SK-N-MC (cell line): ENCODE measurements around the gene FUBP3.

Source experiments
- EZH2 ChIP-seq: fragments of 200-600 bp; sonication (generic); IDR thresholded peaks from one replicate; pipeline ENCODE4 v1.6.1; 2017; ENCODE audit warnings: antibody characterized with exemption
- FOXP2 ChIP-seq: optimal IDR thresholded peaks from 2 replicates; pipeline ENCODE3; 2011; ENCODE audit warnings: mild to moderate bottlenecking, moderate library complexity; ENCODE audit not compliant: insufficient read depth; ENCODE audit errors: extremely low read length, control extremely low read depth
- POLR2AphosphoS5 ChIP-seq: IDR thresholded peaks from 2 replicates; pipeline ENCODE4 v1.6.1; 2012; ENCODE audit warnings: mild to moderate bottlenecking, low read depth, low read length, borderline replicate concordance

DNA sequence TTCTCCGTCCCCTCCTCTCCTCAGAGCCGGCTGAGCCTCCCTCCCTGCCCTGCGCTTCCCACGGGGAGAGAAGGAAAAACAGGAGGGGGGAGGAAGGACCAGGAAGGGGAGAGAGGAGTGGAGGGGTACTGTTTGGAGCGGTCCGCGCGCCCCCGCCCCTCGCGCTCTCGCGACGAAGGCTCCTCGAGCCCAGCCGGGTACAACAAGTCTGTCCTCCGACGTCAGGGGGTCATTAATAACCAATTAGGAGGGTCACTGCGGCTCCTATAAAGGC, 84.5 kb downstream of the FUBP3 start:
- no peak for TF ChIP-seq EZH2
- TF ChIP-seq POLR2AphosphoS5 = no peak
- TF ChIP-seq FOXP2 = no peak
